Fibroblast of the aortic adventitia (primary cell): ENCODE measurements around the gene TNRC18. TPM values are rescaled to one million over a fixed set of nuclear protein-coding genes. Genes with fewer than 3 reads are reported as not detected.

Experiments
- DNase-seq: peaks from one replicate; pipeline ENCODE4 v3.0.0-alpha.2; 2010; ENCODE audit warnings: low read depth
- H3K4me3 ChIP-seq: 2 replicates; pipeline ENCODE4 v1.5.1; 2011; ENCODE audit warnings: low read depth, mild to moderate bottlenecking, control low read depth, low read length, moderate library complexity
- CTCF ChIP-seq: IDR thresholded peaks from 2 replicates; pipeline ENCODE4 v1.5.1; 2011; ENCODE audit warnings: mild to moderate bottlenecking, low read length, control low read depth, inconsistent platforms; ENCODE audit not compliant: insufficient read depth
- total RNA-seq: library from RNA; depleted of rRNA; stranded (reverse); fragments of >200 nt; gene quantifications from 2 replicates; pipeline ENCODE4 v1.2.3, GENCODE V29; 2012; ENCODE audit warnings: low replicate concordance

The TNRC18 gene
- total RNA-seq, 1 donor = 57.8 TPM

- no peak for TF ChIP-seq CTCF
- no peak overlapping the region for H3K4me3 ChIP-seq
- DNase-seq = no peak
Measured at GRCh38 chr7:5435291-5436002, 11.8 kb upstream of the TNRC18 start.

- DNase-seq = no peak
- H3K4me3 ChIP-seq = no peak overlapping the region
- TF ChIP-seq CTCF = no peak
Measured at GRCh38 chr7:5433181-5433580, 9.5 kb upstream of the TNRC18 start.

- no peak for DNase-seq
- TF ChIP-seq CTCF = no peak
- H3K4me3 ChIP-seq = no peak overlapping the region
Measured at GRCh38 chr7:5432691-5433090, 9.1 kb upstream of the TNRC18 start.

GRCh38 chr7:5431560-5432015, 8.0 kb upstream of the TNRC18 start:
- no peak overlapping the region for H3K4me3 ChIP-seq
- no peak for TF ChIP-seq CTCF
- DNase-seq = no peak

GRCh38 chr7:5430612-5430947, 6.9 kb upstream of the TNRC18 start:
- TF ChIP-seq CTCF = no peak
- no peak for DNase-seq
- H3K4me3 ChIP-seq = peak overlapping the region; percentile 91

- DNase-seq = peak; percentile 68
- peak overlapping the region; percentile 91 for H3K4me3 ChIP-seq
- TF ChIP-seq CTCF = no peak
Measured at GRCh38 chr7:5429857-5430611, 6.4 kb upstream of the TNRC18 start.
